Keratinocyte (primary cell): Measurements from ENCODE around the gene TMEM256. TPM values are rescaled to one million over a fixed set of nuclear protein-coding genes. Genes with fewer than 3 reads are reported as not detected.
"Not testable (repeated sequence)": the region's sequence is repeated elsewhere in the genome, so short reads cannot be mapped to it uniquely, and the experiment has no call there.

Experiments
- DNase-seq: peaks from one replicate; pipeline ENCODE4 v3.0.0-alpha.2; 2011; ENCODE audit warnings: low read depth, missing footprints, low spot score
- FAIRE-seq: peaks from 2 replicates; lab custom pipeline; 2011; peaks lifted over from hg19 to GRCh38; lab: Jason Lieb, UNC
- H2AFZ ChIP-seq: 2 replicates; pipeline ENCODE4 v1.6.0; 2012; ENCODE audit warnings: low read length, control low read depth, inconsistent platforms; ENCODE audit not compliant: control insufficient read depth
- H3K27ac ChIP-seq: 2 replicates; pipeline ENCODE4 v1.5.1; 2011; ENCODE audit warnings: low read length; ENCODE audit not compliant: control insufficient read depth, insufficient read depth
- H3K27me3 ChIP-seq: 3 replicates; pipeline ENCODE4 v1.6.0; 2011; ENCODE audit warnings: low read length; ENCODE audit not compliant: control insufficient read depth, insufficient read depth; ENCODE audit errors: extremely low read depth
- H3K36me3 ChIP-seq, 2 experiments: 2 replicates in 1 of 2; 3 replicates in 1 of 2; pipeline ENCODE4 v1.5.1; 2011; ENCODE audit warnings: low read length in 2 of 2, mild to moderate bottlenecking in 1 of 2; ENCODE audit not compliant: control insufficient read depth in 2 of 2, insufficient read depth in 2 of 2; ENCODE audit errors: extremely low read depth in 1 of 2
- H3K4me1 ChIP-seq: 3 replicates; pipeline ENCODE4 v1.5.1; 2011; ENCODE audit warnings: low read length; ENCODE audit not compliant: control insufficient read depth, insufficient read depth; ENCODE audit errors: extremely low read depth
- H3K4me2 ChIP-seq: 3 replicates; pipeline ENCODE4 v1.6.0; 2011; ENCODE audit warnings: low read depth, low read length; ENCODE audit not compliant: control insufficient read depth, insufficient read depth; ENCODE audit errors: extremely low read depth
- H3K4me3 ChIP-seq, 3 experiments: fragments of 200-600 bp in 1 of 3; sonication (generic) in 1 of 3; 2 replicates in 2 of 3; 3 replicates in 1 of 3; pipeline ENCODE4 v1.5.1; 2011 to 2016; ENCODE audit warnings: low read length in 3 of 3, mild to moderate bottlenecking in 3 of 3, control low read depth in 2 of 3, inconsistent platforms in 1 of 3, low read depth in 1 of 3, mixed read lengths in 1 of 3, mixed run types in 1 of 3, moderate library complexity in 1 of 3; ENCODE audit not compliant: control insufficient read depth in 2 of 3, insufficient read depth in 2 of 3; ENCODE audit errors: extremely low read depth in 1 of 3
- H3K79me2 ChIP-seq: 2 replicates; pipeline ENCODE4 v1.6.0; 2012; ENCODE audit warnings: low read length; ENCODE audit not compliant: control insufficient read depth, insufficient read depth
- H3K9ac ChIP-seq: 3 replicates; pipeline ENCODE4 v1.6.0; 2011; ENCODE audit warnings: low read length; ENCODE audit not compliant: control insufficient read depth, insufficient read depth; ENCODE audit errors: extremely low read depth
- H3K9me1 ChIP-seq: 3 replicates; pipeline ENCODE4 v1.6.0; 2011; ENCODE audit warnings: low read length; ENCODE audit not compliant: control insufficient read depth, insufficient read depth; ENCODE audit errors: extremely low read depth
- H3K9me3 ChIP-seq: 2 replicates; pipeline ENCODE4 v1.5.1; 2012; ENCODE audit warnings: low read depth, low read length; ENCODE audit not compliant: control insufficient read depth
- H4K20me1 ChIP-seq: 3 replicates; pipeline ENCODE4 v1.6.0; 2011; ENCODE audit warnings: low read length; ENCODE audit not compliant: control insufficient read depth, insufficient read depth; ENCODE audit errors: extremely low read depth
- EZH2 ChIP-seq: IDR thresholded peaks from one replicate; pipeline ENCODE4 v1.6.1; 2012; ENCODE audit warnings: inconsistent platforms, mild to moderate bottlenecking, low read length, moderate library complexity
- dilution Hi-C: fragments of 300-500 bp; cut with MboI; formaldehyde crosslinking; loops from one replicate; pipeline ENCODE4 v1.7.0; 2020; ENCODE audit warnings: low sequenced_read_pairs; ENCODE audit not compliant: extremely low pct_ligation_motif_present
- polyA plus RNA-seq, 5 experiments: library from polyadenylated mRNA; depleted of rRNA in 3 of 5; stranded (reverse) in 3 of 5; stranded (forward) in 1 of 5; unstranded in 1 of 5; fragments of >200 nt; gene quantifications; 1 replicate in 1 of 5; 2 replicates in 3 of 5; 3 replicates in 1 of 5; pipeline versions ENCODE4 v1.2.1 to v1.2.3, GENCODE V29; 2011 to 2012; ENCODE audit warnings: missing spikeins in 2 of 5, low read depth in 1 of 5, low replicate concordance in 1 of 5
- TF ChIP-seq, protein P1 (sequence below), 3 experiments: IDR thresholded peaks in 1 of 3; conservative IDR thresholded peaks in 1 of 3; optimal IDR thresholded peaks in 1 of 3; 2 replicates in 2 of 3; 3 replicates in 1 of 3; pipeline versions ENCODE3 to v1.5.1; 2011; ENCODE audit warnings: low read length in 3 of 3, mild to moderate bottlenecking in 3 of 3, moderate library complexity in 2 of 3, control low read depth in 1 of 3, inconsistent platforms in 1 of 3; ENCODE audit not compliant: insufficient read depth in 2 of 3; ENCODE audit errors: extremely low read depth in 1 of 3

The TMEM256 gene
- polyA plus RNA-seq, 1 donor (not counting 4 experiments of a cell fraction or from before 2014, with no cell fraction given), result 68.1 TPM

DNA sequence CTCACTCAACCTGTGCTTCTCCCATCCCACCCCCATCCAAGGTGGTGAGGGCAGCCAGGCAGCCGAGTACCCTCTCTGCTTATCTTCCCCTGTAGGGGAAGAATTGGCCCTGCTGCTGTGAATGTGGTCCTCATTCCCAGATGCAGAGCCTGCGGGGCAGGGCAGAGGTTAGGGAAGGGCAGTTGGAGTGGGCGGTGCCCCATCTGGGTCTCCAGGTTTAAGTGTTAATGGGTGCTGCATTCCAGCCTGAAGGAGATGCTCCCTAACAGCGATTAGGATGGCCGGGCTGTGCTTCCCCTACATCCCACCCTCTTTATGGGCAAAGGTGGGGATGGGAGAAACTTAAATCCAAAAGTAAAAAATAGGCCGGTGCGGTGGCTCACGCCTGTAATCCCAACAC is 36.8 kb downstream of the TMEM256 start:
- no peaks in the 10 kb centered on the region for H3K9me1 ChIP-seq
- TF ChIP-seq, protein P1, sequence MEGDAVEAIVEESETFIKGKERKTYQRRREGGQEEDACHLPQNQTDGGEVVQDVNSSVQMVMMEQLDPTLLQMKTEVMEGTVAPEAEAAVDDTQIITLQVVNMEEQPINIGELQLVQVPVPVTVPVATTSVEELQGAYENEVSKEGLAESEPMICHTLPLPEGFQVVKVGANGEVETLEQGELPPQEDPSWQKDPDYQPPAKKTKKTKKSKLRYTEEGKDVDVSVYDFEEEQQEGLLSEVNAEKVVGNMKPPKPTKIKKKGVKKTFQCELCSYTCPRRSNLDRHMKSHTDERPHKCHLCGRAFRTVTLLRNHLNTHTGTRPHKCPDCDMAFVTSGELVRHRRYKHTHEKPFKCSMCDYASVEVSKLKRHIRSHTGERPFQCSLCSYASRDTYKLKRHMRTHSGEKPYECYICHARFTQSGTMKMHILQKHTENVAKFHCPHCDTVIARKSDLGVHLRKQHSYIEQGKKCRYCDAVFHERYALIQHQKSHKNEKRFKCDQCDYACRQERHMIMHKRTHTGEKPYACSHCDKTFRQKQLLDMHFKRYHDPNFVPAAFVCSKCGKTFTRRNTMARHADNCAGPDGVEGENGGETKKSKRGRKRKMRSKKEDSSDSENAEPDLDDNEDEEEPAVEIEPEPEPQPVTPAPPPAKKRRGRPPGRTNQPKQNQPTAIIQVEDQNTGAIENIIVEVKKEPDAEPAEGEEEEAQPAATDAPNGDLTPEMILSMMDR (optimal IDR thresholded peaks at IDR 0.05 in 1 of 3, IDR thresholded peaks at IDR 0.05 in 1 of 3, conservative IDR thresholded peaks at IDR 0.05 in 1 of 3; ENCODE audit: extremely low read depth in 1 of 3, insufficient read depth in 2 of 3, low read length in 3 of 3), result no peak
- no peak for TF ChIP-seq EZH2
- no peaks in the 10 kb centered on the region for H3K9me3 ChIP-seq
- no peaks in the 10 kb centered on the region for H3K79me2 ChIP-seq
- H3K36me3 ChIP-seq, result no peaks in the 10 kb centered on the region
- FAIRE-seq, result no peak
- H3K4me2 ChIP-seq, result no peak overlapping the region
- no peak overlapping the region for H3K27ac ChIP-seq
- H3K4me1 ChIP-seq, result peaks cover 6% of the 10 kb centered on the region
- H3K9ac ChIP-seq, result no peak overlapping the region
- no peak for DNase-seq
- H4K20me1 ChIP-seq, result no peaks in the 10 kb centered on the region
- H2AFZ ChIP-seq, result no peak overlapping the region
- H3K4me3 ChIP-seq, result no peak overlapping the region
- dilution Hi-C loops, result no loop called here
- H3K27me3 ChIP-seq, result no peaks in the 10 kb centered on the region

DNA sequence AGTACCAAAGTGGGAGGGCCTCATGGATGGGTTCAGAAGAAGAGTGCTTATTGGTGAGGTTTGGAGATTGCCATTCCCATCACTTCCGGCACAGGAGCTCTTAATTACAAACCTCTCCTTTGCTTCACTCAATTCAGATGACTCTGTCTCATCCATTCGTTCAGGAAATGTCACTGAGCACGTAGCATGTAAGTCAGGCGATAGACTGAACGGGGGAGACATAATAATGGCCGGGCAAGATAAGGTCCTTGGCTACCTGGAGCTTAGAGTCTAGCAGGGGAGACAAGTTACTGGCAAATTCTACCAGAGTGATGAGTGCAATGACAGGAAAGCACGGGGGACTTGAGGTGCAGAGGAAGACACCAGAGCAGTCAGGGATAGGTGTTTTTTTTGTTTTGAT is 37.9 kb downstream of the TMEM256 start:
- H3K9me3 ChIP-seq, H3K9me1 ChIP-seq, dilution Hi-C loops, H3K27me3 ChIP-seq, H3K79me2 ChIP-seq, FAIRE-seq, H4K20me1 ChIP-seq, H3K9ac ChIP-seq, H2AFZ ChIP-seq, DNase-seq, H3K4me3 ChIP-seq, H3K27ac ChIP-seq, H3K36me3 ChIP-seq, H3K4me2 ChIP-seq: not testable (repeated sequence)
- peaks cover 12% of the 10 kb centered on the region for H3K4me1 ChIP-seq

DNA sequence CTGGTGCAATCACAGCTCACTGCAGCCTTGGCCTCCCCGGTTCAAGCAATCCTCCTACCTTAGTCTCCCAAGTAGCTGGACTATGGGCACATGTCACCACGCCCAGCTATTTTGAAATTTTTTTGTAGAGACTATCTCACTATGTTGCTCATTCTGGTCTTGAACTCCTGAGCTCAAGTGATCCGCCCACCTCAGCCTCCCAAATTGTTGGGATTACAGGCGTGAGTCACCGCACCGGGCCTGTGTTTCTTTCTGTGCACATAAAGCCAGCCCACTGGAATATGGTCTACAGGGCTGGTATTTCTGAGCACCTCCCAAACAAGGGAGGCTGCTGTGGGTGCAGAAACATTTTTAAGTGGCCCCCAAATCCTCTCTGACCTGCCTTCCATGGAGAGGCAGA is 40.6 kb downstream of the TMEM256 start:
- TF ChIP-seq, protein P1 (optimal IDR thresholded peaks at IDR 0.05 in 1 of 3, IDR thresholded peaks at IDR 0.05 in 1 of 3, conservative IDR thresholded peaks at IDR 0.05 in 1 of 3; ENCODE audit: extremely low read depth in 1 of 3, insufficient read depth in 2 of 3, low read length in 3 of 3), result no peak
- TF ChIP-seq EZH2, result no peak
- no peaks in the 10 kb centered on the region for H3K79me2 ChIP-seq
- H3K9ac ChIP-seq, result no peak overlapping the region
- dilution Hi-C loops, result no loop called here
- no peaks in the 10 kb centered on the region for H3K9me3 ChIP-seq
- no peak for DNase-seq
- FAIRE-seq, result no peak
- no peaks in the 10 kb centered on the region for H4K20me1 ChIP-seq
- no peak overlapping the region for H2AFZ ChIP-seq
- no peak overlapping the region for H3K4me3 ChIP-seq
- no peaks in the 10 kb centered on the region for H3K27me3 ChIP-seq
- no peaks in the 10 kb centered on the region for H3K9me1 ChIP-seq
- peaks cover 12% of the 10 kb centered on the region for H3K4me1 ChIP-seq
- no peak overlapping the region for H3K4me2 ChIP-seq
- no peaks in the 10 kb centered on the region for H3K36me3 ChIP-seq
- H3K27ac ChIP-seq, result no peak overlapping the region
